Activated naive CD8-positive, alpha-beta T cell treated with anti-CD3 and anti-CD28 coated beads, Interleukin-2, amount 10 ng/mL, durations not matched to agents 7 days and 5 days (primary cell): ENCODE results near the gene RNH1. TPM values are rescaled to one million over a fixed set of nuclear protein-coding genes. Genes with fewer than 3 reads are reported as not detected.

Source experiments
- ATAC-seq: fragments of 150-1000 bp; cut with Tn5 transposase; one replicate; pipeline ENCODE4 v1.10.0; 2021; ENCODE audit warnings: low read depth, moderate library complexity
- POLR2A ChIA-PET: fragments of 350-600 bp; sonication (Branson Sonifier 250); formaldehyde crosslinking; loops from one replicate; lab custom pipeline; 2021; ENCODE audit warnings: antibody characterized with exemption; lab: Charles Lee
- DNase-seq: peaks from one replicate; pipeline ENCODE4 v3.0.0; 2021
- H3K27ac Mint-ChIP-seq: one replicate; pipeline ENCODE4 v1.8.0; 2022; ENCODE audit warnings: mild to moderate bottlenecking, mixed read lengths
- H3K27me3 Mint-ChIP-seq: one replicate; pipeline ENCODE4 v1.8.0; 2022; ENCODE audit warnings: mild to moderate bottlenecking, moderate library complexity, mixed read lengths
- H3K36me3 Mint-ChIP-seq: one replicate; pipeline ENCODE4 v1.8.0; 2021; ENCODE audit warnings: mild to moderate bottlenecking, mixed read lengths
- H3K4me1 Mint-ChIP-seq: one replicate; pipeline ENCODE4 v1.8.0; 2021; ENCODE audit warnings: mixed read lengths
- H3K4me3 Mint-ChIP-seq: one replicate; pipeline ENCODE4 v1.8.0; 2022; ENCODE audit warnings: mild to moderate bottlenecking, moderate library complexity, mixed read lengths
- H3K9me3 Mint-ChIP-seq: one replicate; pipeline ENCODE4 v1.8.0; 2021; ENCODE audit warnings: mixed read lengths
- total RNA-seq, 2 experiments: library from RNA; stranded (reverse); gene quantifications; one replicate each; pipeline ENCODE4 v1.2.3, GENCODE V29; 2021

RNH1 gene
- total RNA-seq, 2 experiments from 2014 or later = 88.9 to 93.2 TPM

GRCh38 chr11:484616-485015 is 22.4 kb downstream of the RNH1 start:
- POLR2A ChIA-PET = no interaction called here
- Mint-ChIP-seq H3K9me3 (no peaks in the 10 kb centered on the region), H3K27ac (no peak overlapping the region), H3K36me3 (peaks cover 2% of the 10 kb centered on the region), H3K4me1 (no peaks in the 10 kb centered on the region), H3K4me3 (no peak overlapping the region), H3K27me3 (no peaks in the 10 kb centered on the region)
- ATAC-seq = no peak
- DNase-seq = no peak

GRCh38 chr11:479311-479710 is 27.7 kb downstream of the RNH1 start:
- H3K9me3 Mint-ChIP-seq = no peaks in the 10 kb centered on the region
- H3K27me3 Mint-ChIP-seq = no peaks in the 10 kb centered on the region
- H3K4me3 Mint-ChIP-seq = no peak overlapping the region
- H3K36me3 Mint-ChIP-seq = peaks cover 2% of the 10 kb centered on the region
- POLR2A ChIA-PET = no interaction called here
- no peak overlapping the region for H3K27ac Mint-ChIP-seq
- ATAC-seq (no peak), DNase-seq (no peak)
- no peaks in the 10 kb centered on the region for H3K4me1 Mint-ChIP-seq

GRCh38 chr11:477052-477715 is 29.9 kb downstream of the RNH1 start:
- POLR2A ChIA-PET = no interaction called here
- no peak for ATAC-seq
- Mint-ChIP-seq H3K4me1 (no peaks in the 10 kb centered on the region), H3K27ac (no peak overlapping the region), H3K4me3 (no peak overlapping the region), H3K27me3 (no peaks in the 10 kb centered on the region), H3K9me3 (no peaks in the 10 kb centered on the region), H3K36me3 (no peaks in the 10 kb centered on the region)
- DNase-seq = no peak

GRCh38 chr11:476416-476815 is 30.6 kb downstream of the RNH1 start:
- H3K9me3 Mint-ChIP-seq = no peaks in the 10 kb centered on the region
- no peak for ATAC-seq
- H3K27me3 Mint-ChIP-seq = no peaks in the 10 kb centered on the region
- POLR2A ChIA-PET = no interaction called here
- H3K4me1 Mint-ChIP-seq = no peaks in the 10 kb centered on the region
- no peak overlapping the region for H3K27ac Mint-ChIP-seq
- no peak overlapping the region for H3K4me3 Mint-ChIP-seq
- no peaks in the 10 kb centered on the region for H3K36me3 Mint-ChIP-seq
- DNase-seq = no peak

GRCh38 chr11:475941-476340 is 31.1 kb downstream of the RNH1 start:
- POLR2A ChIA-PET = no interaction called here
- no peaks in the 10 kb centered on the region for H3K4me1 Mint-ChIP-seq
- H3K36me3 Mint-ChIP-seq = no peaks in the 10 kb centered on the region
- no peaks in the 10 kb centered on the region for H3K9me3 Mint-ChIP-seq
- H3K4me3 Mint-ChIP-seq = no peak overlapping the region
- no peaks in the 10 kb centered on the region for H3K27me3 Mint-ChIP-seq
- ATAC-seq (no peak), DNase-seq (no peak)
- no peak overlapping the region for H3K27ac Mint-ChIP-seq

GRCh38 chr11:474914-475506 is 32.0 kb downstream of the RNH1 start:
- POLR2A ChIA-PET = no interaction called here
- H3K36me3 Mint-ChIP-seq = no peaks in the 10 kb centered on the region
- DNase-seq = no peak

GRCh38 chr11:473962-474785 is 32.9 kb downstream of the RNH1 start:
- Mint-ChIP-seq H3K36me3 (no peaks in the 10 kb centered on the region), H3K27ac (no peak overlapping the region), H3K27me3 (no peaks in the 10 kb centered on the region), H3K4me1 (peaks cover 1% of the 10 kb centered on the region), H3K9me3 (no peaks in the 10 kb centered on the region), H3K4me3 (no peak overlapping the region)
- no peak for ATAC-seq
- POLR2A ChIA-PET = no interaction called here
- no peak for DNase-seq

More at GRCh38 chr11:474914-475506, 32.0 kb downstream of the RNH1 start:
- no peaks in the 10 kb centered on the region for H3K27me3 Mint-ChIP-seq
- H3K4me3 Mint-ChIP-seq = no peak overlapping the region
- no peak overlapping the region for H3K27ac Mint-ChIP-seq
- no peaks in the 10 kb centered on the region for H3K9me3 Mint-ChIP-seq
- ATAC-seq = no peak
- H3K4me1 Mint-ChIP-seq = peaks cover 1% of the 10 kb centered on the region

- no peak overlapping the region for H3K4me3 Mint-ChIP-seq
- H3K9me3 Mint-ChIP-seq = no peaks in the 10 kb centered on the region
- ATAC-seq (no peak), DNase-seq (no peak)
- POLR2A ChIA-PET = no interaction called here
- H3K27me3 Mint-ChIP-seq = no peaks in the 10 kb centered on the region
- no peaks in the 10 kb centered on the region for H3K36me3 Mint-ChIP-seq
- no peak overlapping the region for H3K27ac Mint-ChIP-seq
- H3K4me1 Mint-ChIP-seq = peaks cover 1% of the 10 kb centered on the region
Observed at GRCh38 chr11:473415-473814, 33.6 kb downstream of the RNH1 start.

GRCh38 chr11:472816-473215 is 34.2 kb downstream of the RNH1 start:
- Mint-ChIP-seq H3K36me3 (no peaks in the 10 kb centered on the region), H3K4me1 (peaks cover 1% of the 10 kb centered on the region), H3K27ac (no peak overlapping the region), H3K9me3 (no peaks in the 10 kb centered on the region), H3K4me3 (no peak overlapping the region), H3K27me3 (no peaks in the 10 kb centered on the region)
- POLR2A ChIA-PET = no interaction called here
- ATAC-seq = no peak
- DNase-seq = no peak

- H3K4me1 Mint-ChIP-seq = peaks cover 1% of the 10 kb centered on the region
- POLR2A ChIA-PET = no interaction called here
- no peaks in the 10 kb centered on the region for H3K9me3 Mint-ChIP-seq
- H3K4me3 Mint-ChIP-seq = no peak overlapping the region
- ATAC-seq = no peak
- H3K36me3 Mint-ChIP-seq = no peaks in the 10 kb centered on the region
- no peaks in the 10 kb centered on the region for H3K27me3 Mint-ChIP-seq
- no peak overlapping the region for H3K27ac Mint-ChIP-seq
- no peak for DNase-seq
Observed at GRCh38 chr11:472272-472671, 34.8 kb downstream of the RNH1 start.

GRCh38 chr11:471468-472145 is 35.4 kb downstream of the RNH1 start:
- H3K27me3 Mint-ChIP-seq = no peaks in the 10 kb centered on the region
- no peak for ATAC-seq
- peaks cover 1% of the 10 kb centered on the region for H3K4me1 Mint-ChIP-seq
- H3K9me3 Mint-ChIP-seq = no peaks in the 10 kb centered on the region
- H3K36me3 Mint-ChIP-seq = no peaks in the 10 kb centered on the region
- DNase-seq = no peak
- POLR2A ChIA-PET = interaction anchor here (0.7 kb wide), 1 partner anchor 9 kb away, joined by 6 read pairs; no protein-coding TSS in a partner anchor
- H3K4me3 Mint-ChIP-seq = no peak overlapping the region
- no peak overlapping the region for H3K27ac Mint-ChIP-seq

GRCh38 chr11:469684-470560 is 37.1 kb downstream of the RNH1 start:
- DNase-seq = no peak
- peaks cover 1% of the 10 kb centered on the region for H3K36me3 Mint-ChIP-seq
- H3K27ac Mint-ChIP-seq = no peak overlapping the region
- no peaks in the 10 kb centered on the region for H3K27me3 Mint-ChIP-seq
- no peak for ATAC-seq
- H3K9me3 Mint-ChIP-seq = no peaks in the 10 kb centered on the region
- peaks cover 1% of the 10 kb centered on the region for H3K4me1 Mint-ChIP-seq
- no peak overlapping the region for H3K4me3 Mint-ChIP-seq
- POLR2A ChIA-PET = no interaction called here
